HG03342 (cell line): ENCODE results near the gene HK2.

Experiments
- ATAC-seq: cut with Tn5 transposase; IDR thresholded peaks from one replicate; pipeline ENCODE4 v1.9.1; 2021; ENCODE audit warnings: mild to moderate bottlenecking, moderate library complexity; ENCODE audit not compliant: unreplicated experiment

HK2 gene

DNA sequence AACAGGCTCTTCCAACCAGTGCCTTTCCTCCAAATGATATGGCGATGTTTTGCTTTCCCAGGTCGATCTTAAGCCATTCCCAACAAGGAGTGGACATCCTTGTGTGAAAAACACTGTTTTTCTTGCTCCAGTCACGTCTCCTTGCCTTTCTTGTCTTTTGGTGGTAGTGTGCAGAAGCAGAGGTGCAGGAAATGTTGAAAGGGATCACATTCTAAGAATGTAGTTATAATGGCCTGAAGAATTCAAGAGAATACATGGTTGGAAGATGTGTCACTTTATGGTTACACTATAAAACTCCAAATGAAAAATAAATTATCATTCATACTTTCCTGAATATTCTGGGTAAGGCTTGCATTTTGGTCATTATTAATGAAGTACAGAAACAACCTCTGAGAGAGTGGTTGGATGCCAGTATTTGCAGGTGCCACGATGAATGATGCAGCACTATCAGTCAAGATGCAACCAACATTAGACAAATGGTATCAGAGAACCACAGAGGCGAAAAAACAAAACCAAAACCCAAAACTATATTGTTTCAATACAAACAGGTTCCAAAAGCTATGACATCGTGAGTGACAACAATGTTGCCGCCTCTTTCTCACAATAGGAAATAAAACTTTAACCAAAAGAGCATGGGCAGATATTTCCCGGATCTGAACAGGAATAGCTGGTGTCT, 97.0 kb downstream of the HK2 start:
- ATAC-seq, result no peak

GRCh38 chr2:74931940-74932339, 98.0 kb downstream of the HK2 start:
- ATAC-seq, result no peak

GRCh38 chr2:74935975-74936391, 102.1 kb downstream of the HK2 start:
- ATAC-seq, result no peak

GRCh38 chr2:74937221-74937880, 103.4 kb downstream of the HK2 start:
- ATAC-seq, result no peak

DNA sequence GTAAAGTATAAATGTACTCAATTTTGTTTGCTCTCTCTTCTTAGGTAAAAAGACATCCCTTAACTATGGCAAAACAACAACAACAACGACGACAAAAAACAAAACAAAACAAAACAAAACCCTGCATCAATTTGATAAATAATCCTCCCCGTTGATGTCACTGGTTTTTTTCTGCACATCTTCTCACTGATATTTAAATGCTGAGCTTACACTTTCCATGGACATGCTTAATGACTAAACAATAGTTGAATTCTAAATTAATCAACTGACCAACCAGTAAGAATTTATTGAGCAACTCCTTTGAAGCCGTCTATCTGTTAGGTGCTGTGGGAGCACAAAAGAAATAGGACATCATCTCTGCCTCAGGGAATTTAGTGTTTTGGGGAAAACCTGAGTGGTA, 104.3 kb downstream of the HK2 start:
- no peak for ATAC-seq

GRCh38 chr2:74939919-74940812, 106.2 kb downstream of the HK2 start:
- no peak for ATAC-seq

- no peak for ATAC-seq
Observed at GRCh38 chr2:74941284-74941683, 107.4 kb downstream of the HK2 start.

GRCh38 chr2:74942263-74942662, 108.3 kb downstream of the HK2 start:
- ATAC-seq, result no peak
